GM12874 (cell line): ENCODE results near the gene ERF.

ENCODE experiments used
- CTCF ChIP-seq: IDR thresholded peaks from 2 replicates; pipeline ENCODE4 v1.5.1; 2011; ENCODE audit warnings: low read depth, mild to moderate bottlenecking, control low read depth, low read length, moderate library complexity; ENCODE audit not compliant: insufficient read depth

Gene ERF

DNA sequence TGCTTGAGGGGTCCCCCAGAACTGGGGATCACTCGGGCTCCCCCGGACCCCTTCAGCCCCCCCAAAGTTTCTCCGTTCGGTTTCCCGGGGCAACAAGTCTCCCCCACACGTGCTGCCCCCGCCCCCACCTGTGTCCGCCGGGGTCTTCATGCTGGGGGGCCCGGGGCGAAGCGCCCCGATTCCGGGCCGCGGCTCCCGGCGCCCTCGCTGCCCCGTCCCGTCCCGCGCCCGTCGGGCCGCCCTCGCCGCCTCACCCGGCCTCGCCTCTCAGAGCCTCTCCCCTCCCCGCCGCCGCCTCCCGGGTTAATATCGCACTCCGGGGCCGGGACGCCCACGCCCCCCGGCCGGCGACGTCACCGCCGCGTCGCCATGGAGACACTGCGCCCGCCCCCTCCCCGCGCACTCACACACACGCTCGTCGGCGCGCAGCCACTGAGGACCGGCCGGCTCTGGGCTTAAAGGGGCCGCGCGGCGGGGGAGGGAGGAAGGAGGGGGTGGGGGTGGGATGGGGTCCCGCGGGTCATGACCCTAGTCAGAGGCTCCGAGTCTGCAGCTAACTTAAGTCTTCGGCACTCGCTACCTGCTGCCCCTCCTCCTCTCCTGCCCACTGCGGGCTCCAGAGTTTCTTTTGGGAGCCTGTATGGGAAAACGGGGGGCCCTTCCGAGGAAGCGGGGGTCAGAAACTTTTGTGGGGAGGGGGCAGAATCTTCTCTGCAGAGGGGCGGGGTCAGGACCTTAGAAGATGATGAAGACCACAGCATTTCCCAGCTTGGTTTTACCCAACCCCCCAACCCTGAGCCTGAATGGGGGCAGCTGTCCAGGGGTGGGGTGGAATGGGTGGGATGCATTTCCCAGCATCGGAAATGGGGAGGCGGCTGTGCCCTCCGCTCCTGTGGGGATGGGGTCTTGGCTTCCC lies at the start of gene ERF:
Gene ERF, minus strand, starts transcription at position 279 of the 916 bp plus-strand sequence. Its CDS starts 129 bp downstream, at position 150.
- TF ChIP-seq CTCF = no peak

DNA sequence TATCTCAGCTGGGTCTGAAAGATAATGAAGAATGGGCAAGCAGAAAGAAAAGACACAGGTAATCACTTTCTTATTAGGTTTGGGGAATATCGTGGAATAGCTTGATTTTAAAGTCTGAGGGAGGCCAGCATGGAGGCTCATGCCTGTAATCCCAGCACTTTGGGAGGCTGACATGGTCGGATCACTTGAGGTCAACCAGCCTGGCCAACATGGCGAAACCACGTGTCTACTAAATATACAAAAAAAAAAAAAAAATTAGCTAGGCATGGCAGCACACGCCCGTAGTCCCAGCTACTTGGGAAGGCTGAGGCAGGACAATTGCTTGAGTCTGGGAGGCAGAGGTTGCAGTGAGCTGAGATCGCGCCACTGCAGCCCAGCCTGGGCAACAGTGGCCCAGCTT lies 48.9 kb upstream of the ERF start:
- no peak for TF ChIP-seq CTCF

GRCh38 chr19:42303101-42303464 lies 48.2 kb upstream of the ERF start:
- TF ChIP-seq CTCF = no peak

- no peak for TF ChIP-seq CTCF
Observed at GRCh38 chr19:42301646-42302203, 46.8 kb upstream of the ERF start, which contains the start of gene PRR19. Gene PRR19, plus strand, starts transcription at chr19:42302132. Its CDS starts 7,453 bp downstream, at chr19:42309585.

DNA sequence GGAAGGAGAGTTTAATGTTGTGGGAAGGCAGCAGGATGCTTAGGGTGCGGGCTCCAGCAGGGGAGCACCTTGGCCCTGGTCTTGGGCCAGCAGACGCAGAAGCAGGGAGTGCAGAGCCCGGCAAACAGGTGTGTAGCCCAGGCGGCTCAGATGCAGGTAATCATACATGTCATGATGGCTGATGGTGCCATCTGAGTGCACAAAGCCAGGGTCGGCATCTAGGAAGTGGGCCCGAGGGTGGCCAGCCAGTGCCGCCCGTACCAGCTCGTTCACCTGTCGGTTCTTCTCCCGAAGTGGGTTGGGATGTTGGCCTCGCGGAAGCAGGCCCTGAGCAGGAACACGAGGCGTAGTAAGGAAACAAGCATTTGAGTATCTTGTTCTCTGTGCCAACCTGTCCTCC lies 42.1 kb upstream of the ERF start:
- no peak for TF ChIP-seq CTCF

DNA sequence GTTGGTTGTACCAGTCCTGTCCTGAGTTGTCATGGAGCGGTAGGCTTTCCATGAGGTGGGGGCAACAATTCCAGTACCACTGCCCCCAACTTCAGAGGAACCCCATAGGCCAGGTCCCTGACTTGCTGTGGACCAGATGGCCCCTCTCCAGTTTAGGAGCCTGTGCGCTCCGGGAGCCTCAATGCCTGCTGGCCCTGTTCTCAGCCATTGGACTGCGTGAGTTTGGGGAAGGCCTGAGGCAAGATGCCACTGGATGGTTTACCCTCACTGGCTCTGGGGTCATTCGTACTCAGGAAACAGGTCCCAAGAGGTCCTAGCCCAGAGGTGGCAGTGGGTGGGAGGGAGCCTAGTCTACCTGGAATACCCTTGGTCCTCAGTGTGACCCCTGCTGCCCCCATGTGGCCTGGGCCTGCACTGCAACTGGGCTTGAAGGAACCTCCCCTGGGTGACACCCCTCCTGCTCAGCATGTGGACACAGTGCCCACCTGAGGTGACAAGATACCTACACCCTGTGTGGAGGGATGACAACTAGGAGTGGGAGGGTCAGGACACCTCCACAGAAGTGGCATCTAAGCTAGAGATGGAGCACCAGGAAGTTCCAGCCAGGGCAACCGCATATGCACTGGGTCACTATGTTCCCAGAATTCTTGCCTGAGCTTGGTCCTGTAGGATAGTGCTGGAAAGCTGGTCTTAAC lies 41.0 kb upstream of the ERF start:
- TF ChIP-seq CTCF = peak; percentile 98

DNA sequence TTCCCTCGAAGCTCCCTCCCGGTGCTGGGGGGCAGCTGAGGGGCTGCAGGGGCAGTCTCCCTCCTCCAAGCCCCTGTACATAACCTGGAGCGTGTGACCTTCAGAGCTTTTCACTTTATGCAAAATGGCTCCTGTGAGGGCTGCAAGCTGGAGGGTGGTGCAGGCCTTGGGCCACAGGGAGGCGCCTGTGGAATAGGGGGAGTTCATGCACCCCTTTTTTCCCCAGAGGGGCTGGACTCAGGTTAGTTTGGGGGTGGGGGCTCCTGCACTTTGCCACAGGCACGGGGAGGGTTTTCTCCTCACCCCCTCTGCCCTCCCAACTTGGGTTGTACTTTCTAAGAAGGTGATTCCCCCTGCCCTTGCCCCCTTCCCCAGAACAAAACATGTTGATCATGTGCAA lies 40.4 kb upstream of the ERF start:
- TF ChIP-seq CTCF = no peak
